RWPE1 (cell line): Measurements from ENCODE around the gene SYT1.

Experiments
- CTCF ChIA-PET: fragments of 350-600 bp; sonication (Branson Sonifier 250); formaldehyde crosslinking; extraction: SDS; loops from one replicate; lab custom pipeline; 2021; lab: Yijun Ruan, JAX
- POLR2A ChIA-PET: fragments of 400-600 bp; formaldehyde crosslinking; extraction: SDS; loops from one replicate; lab custom pipeline; 2020; ENCODE audit warnings: antibody characterized with exemption; ENCODE audit not compliant: low non-redundant PET; lab: Yijun Ruan, JAX
- DNase-seq: peaks from one replicate; pipeline ENCODE4 v3.0.0; 2012; ENCODE audit warnings: low spot score
- H3K27ac ChIP-seq: fragments of 450-650 bp; 2 replicates; pipeline ENCODE4 v1.5.1; 2017
- TF ChIP-seq, protein P1 (sequence below): fragments of 450-650 bp; conservative IDR thresholded peaks from 2 replicates; pipeline ENCODE4 v1.5.1; 2017; ENCODE audit warnings: low read depth, mild to moderate bottlenecking

The SYT1 gene

GRCh38 chr12:79451365-79451764, 586.8 kb downstream of the SYT1 start:
- TF ChIP-seq, protein P1, sequence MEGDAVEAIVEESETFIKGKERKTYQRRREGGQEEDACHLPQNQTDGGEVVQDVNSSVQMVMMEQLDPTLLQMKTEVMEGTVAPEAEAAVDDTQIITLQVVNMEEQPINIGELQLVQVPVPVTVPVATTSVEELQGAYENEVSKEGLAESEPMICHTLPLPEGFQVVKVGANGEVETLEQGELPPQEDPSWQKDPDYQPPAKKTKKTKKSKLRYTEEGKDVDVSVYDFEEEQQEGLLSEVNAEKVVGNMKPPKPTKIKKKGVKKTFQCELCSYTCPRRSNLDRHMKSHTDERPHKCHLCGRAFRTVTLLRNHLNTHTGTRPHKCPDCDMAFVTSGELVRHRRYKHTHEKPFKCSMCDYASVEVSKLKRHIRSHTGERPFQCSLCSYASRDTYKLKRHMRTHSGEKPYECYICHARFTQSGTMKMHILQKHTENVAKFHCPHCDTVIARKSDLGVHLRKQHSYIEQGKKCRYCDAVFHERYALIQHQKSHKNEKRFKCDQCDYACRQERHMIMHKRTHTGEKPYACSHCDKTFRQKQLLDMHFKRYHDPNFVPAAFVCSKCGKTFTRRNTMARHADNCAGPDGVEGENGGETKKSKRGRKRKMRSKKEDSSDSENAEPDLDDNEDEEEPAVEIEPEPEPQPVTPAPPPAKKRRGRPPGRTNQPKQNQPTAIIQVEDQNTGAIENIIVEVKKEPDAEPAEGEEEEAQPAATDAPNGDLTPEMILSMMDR: no peak
- POLR2A ChIA-PET: no interaction called here
- DNase-seq: no peak
- CTCF ChIA-PET: interaction anchor here (0.6 kb wide), 1 partner anchor 287 kb away, joined by 3 read pairs; no protein-coding TSS in a partner anchor
- no peak overlapping the region for H3K27ac ChIP-seq

DNA sequence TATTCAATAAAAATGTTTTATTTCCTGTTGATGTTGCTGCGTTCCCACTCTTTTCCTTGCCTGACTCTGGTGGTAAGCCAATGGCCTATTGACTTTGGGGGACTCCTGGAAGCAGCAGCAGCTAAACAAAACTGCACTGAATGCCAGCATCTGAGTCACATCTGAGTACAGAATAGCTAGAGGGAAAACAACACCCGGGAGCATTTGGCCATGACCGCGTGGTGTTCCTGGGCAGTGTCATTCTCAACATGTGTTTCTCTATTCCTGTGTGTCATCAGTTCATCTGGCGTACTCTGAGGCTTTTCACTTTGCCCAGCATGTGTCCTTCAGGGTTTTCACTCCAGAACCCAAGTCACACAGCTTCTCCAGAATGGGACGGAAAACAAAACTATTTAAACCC, 587.4 kb downstream of the SYT1 start:
- ChIA-PET POLR2A (no interaction called here), CTCF (no interaction called here)
- TF ChIP-seq, protein P1: no peak
- no peak overlapping the region; the same call in 1 of the 2 replicates for H3K27ac ChIP-seq
- peak; percentile 63 for DNase-seq

- H3K27ac ChIP-seq: no peak overlapping the region
- CTCF ChIA-PET: no interaction called here
- no peak for DNase-seq
- POLR2A ChIA-PET: no interaction called here
- TF ChIP-seq, protein P1: no peak
Observed at GRCh38 chr12:79452906-79453305, 588.3 kb downstream of the SYT1 start.

DNA sequence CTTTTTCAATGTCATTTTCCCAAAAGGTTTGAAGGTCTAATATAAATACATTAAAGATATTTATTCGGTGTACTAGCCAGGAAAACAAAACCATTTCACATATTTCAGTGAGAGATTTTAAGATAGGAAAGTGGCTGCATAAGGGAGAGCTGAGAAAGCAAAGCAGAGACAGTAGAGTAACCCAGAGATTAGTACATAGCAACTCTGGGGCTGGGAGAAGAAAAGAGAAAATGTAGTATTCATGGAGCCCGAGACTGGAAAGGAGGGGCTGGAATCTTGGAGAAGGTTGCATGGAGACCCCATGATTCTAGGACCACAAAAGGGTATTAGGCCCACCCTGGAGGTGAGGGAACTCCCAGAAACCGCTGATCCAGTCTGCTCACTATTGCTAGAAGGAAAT, 589.2 kb downstream of the SYT1 start:
- TF ChIP-seq, protein P1: no peak
- ChIA-PET POLR2A (no interaction called here), CTCF (no interaction called here)
- DNase-seq: no peak
- no peak overlapping the region for H3K27ac ChIP-seq

DNA sequence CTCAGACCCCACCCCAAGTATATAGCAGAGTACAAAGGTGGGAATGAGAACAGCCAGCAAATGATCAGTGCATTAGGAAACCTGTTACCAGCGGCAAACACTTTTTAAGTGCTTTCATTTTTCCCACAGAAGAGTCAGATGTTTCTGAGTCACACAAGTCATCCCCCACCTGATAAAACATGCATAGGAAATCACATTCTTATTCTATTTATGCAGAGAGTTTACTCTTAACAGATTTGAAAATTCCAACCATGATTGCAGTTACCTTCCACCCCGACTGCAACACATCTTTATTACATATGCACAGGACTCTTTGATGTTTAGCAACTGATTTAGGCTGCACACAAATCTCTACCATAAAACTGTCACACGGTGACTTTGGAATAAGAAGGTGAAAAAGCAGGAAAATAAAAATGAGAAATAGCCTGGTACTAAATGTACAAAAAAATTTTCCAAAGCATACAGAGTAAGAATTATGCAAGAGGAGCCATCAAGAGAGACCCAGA, 589.8 kb downstream of the SYT1 start:
- POLR2A ChIA-PET: no interaction called here
- TF ChIP-seq, protein P1: no peak
- H3K27ac ChIP-seq: no peak overlapping the region
- DNase-seq: peak; percentile 20
- CTCF ChIA-PET: no interaction called here

- DNase-seq: no peak
- TF ChIP-seq, protein P1: no peak
- CTCF ChIA-PET: interaction anchor here (0.5 kb wide), 1 partner anchor 1224 kb away, joined by 3 read pairs; no protein-coding TSS in a partner anchor
- H3K27ac ChIP-seq: no peak overlapping the region
- POLR2A ChIA-PET: no interaction called here
Observed at GRCh38 chr12:79455286-79455685, 590.7 kb downstream of the SYT1 start.
